HG03457 (cell line): ENCODE measurements around the gene SMC1B.
"Not testable (repeated sequence)": the region's sequence is repeated elsewhere in the genome, so short reads cannot be mapped to it uniquely, and the experiment has no call there.

Source experiments
- ATAC-seq: cut with Tn5 transposase; IDR thresholded peaks from one replicate; pipeline ENCODE4 v1.9.1; 2021; ENCODE audit warnings: moderate number of reproducible peaks; ENCODE audit not compliant: unreplicated experiment

SMC1B gene, protein sequence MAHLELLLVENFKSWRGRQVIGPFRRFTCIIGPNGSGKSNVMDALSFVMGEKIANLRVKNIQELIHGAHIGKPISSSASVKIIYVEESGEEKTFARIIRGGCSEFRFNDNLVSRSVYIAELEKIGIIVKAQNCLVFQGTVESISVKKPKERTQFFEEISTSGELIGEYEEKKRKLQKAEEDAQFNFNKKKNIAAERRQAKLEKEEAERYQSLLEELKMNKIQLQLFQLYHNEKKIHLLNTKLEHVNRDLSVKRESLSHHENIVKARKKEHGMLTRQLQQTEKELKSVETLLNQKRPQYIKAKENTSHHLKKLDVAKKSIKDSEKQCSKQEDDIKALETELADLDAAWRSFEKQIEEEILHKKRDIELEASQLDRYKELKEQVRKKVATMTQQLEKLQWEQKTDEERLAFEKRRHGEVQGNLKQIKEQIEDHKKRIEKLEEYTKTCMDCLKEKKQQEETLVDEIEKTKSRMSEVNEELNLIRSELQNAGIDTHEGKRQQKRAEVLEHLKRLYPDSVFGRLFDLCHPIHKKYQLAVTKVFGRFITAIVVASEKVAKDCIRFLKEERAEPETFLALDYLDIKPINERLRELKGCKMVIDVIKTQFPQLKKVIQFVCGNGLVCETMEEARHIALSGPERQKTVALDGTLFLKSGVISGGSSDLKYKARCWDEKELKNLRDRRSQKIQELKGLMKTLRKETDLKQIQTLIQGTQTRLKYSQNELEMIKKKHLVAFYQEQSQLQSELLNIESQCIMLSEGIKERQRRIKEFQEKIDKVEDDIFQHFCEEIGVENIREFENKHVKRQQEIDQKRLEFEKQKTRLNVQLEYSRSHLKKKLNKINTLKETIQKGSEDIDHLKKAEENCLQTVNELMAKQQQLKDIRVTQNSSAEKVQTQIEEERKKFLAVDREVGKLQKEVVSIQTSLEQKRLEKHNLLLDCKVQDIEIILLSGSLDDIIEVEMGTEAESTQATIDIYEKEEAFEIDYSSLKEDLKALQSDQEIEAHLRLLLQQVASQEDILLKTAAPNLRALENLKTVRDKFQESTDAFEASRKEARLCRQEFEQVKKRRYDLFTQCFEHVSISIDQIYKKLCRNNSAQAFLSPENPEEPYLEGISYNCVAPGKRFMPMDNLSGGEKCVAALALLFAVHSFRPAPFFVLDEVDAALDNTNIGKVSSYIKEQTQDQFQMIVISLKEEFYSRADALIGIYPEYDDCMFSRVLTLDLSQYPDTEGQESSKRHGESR

GRCh38 chr22:45413368-45414211, at the start of gene SMC1B, which contains the start of gene RIBC2:
Gene SMC1B, minus strand, starts transcription at chr22:45413599. Its CDS starts 32 bp downstream, at chr22:45413567.
Gene RIBC2, plus strand, starts transcription at chr22:45413693. Its CDS starts 194 bp downstream, at chr22:45413887.
- ATAC-seq = no peak

- no peak for ATAC-seq
These were observed 48.7 kb upstream of the SMC1B start for GRCh38 chr22:45462034-45462655.

- no peak for ATAC-seq
These were observed 47.1 kb upstream of the SMC1B start for GRCh38 chr22:45460288-45461109.

DNA sequence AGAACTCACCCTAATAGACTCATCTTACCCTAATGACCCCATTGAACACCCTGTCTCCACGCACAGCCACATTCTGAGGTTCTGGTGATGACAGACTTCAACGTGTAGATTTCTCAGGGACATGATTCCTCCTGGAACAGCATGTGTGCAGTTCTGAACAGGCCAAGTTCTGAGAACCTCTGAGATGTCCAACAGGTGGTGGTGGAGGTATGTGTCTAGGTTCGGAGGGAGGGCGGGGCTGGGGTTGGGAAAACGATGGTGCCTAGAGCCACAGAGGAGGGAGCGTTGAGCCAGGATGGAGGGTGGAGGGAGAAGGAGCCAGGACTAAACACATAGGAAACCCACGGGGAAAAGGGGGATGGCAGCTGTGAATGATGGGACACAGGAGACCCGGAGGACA, 45.8 kb upstream of the SMC1B start:
- no peak for ATAC-seq

DNA sequence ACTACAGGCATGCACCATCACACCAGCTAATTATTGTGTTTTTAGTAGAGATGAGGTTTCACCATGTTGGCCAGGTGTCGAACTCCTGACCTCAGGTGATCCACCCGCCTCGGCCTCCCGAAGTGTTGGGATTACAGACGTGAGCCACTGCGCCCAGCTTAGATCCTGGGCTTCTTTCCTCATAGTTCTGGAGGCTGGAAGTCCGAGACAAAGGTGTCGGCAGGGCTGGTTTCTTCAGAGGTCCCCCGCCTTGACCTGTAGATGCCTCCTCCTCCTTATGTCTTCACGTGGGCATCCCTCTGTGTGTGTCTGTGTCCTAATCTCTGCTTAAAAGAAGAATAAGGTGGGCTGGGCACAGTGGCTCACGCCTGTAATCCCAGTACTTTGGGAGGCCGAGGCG, 45.1 kb upstream of the SMC1B start:
- ATAC-seq = no peak

- ATAC-seq = no peak
These were observed 43.4 kb upstream of the SMC1B start for GRCh38 chr22:45456811-45457210.

DNA sequence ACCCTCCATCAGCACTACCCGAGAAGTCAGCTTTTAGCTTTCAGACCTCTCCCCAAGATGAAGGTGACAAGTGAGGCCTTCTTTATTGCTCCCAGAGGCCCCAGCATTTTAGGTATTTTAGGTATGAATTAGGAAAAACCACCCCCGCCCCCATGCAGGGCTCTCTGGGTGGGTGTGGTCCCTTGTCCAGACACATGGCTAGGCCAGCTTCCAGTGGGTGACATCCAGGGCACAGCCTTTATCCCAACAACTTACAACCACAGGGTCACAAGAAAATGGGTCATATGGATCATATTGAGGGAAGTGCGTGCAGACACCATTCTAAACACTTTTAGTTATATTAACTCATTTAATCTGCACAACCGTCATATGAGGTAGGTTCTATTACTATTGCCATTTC, 42.2 kb upstream of the SMC1B start:
- no peak for ATAC-seq

- no peak for ATAC-seq
These were observed 41.8 kb upstream of the SMC1B start for GRCh38 chr22:45455212-45455611.

DNA sequence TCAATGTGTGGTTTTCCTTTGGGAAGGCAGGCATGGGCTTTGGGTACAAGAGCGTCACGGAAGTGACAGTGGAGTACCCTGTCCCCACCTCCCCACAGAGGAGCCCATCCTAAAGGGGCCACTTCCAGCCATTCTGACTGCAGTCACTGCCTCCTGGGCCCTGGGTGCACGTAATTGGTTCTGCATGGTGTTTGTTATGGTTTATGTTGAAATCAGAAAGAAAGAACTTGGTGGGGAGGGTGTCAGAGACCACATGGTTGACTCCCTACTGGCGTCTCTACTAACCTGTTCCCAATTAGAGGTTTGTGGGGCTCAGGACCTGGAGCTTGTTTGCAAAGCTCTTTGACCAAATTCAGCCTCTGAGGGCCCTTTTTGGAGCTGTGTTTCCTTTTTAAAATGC, 40.9 kb upstream of the SMC1B start:
- no peak for ATAC-seq

GRCh38 chr22:45453764-45454163, 40.4 kb upstream of the SMC1B start:
- ATAC-seq = no peak

DNA sequence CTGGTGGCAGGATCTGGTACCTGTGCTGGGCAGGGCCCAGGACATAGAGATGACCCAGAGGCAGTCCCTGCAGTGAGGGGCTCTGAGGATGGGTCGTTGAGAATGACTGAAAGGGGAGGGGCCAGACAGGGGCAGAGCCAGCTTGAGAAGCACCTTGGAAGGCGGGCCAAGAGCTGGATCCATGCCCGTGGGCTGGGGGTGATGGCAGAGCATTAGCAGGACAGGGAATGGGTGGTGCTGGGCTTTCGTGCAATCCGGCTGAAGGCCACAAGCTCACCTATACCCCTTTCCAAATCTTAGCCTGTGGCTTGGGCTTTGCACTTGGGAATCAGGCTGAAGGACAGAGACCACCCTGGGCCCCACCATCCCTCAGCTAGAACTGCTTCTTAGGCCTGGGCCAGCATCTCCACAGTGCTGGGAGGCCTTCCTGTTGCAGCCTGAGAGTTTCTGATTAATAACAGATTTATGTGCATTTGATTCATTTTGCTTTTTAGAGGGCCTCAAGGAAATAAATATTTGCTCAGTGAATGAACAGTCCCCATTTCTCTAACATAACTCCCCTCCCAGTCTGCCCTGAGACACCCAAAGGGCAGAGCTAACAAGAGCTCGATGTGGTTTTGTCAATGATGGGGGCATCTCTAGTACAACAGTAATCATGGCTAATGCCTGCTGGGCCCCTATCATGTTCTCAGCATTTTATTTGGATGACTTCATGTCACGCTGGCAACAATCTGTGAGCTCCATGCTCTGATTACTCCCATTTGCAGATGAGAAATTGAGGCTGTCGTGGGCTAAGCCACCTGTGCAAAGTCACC, 39.4 kb upstream of the SMC1B start:
- ATAC-seq = no peak

GRCh38 chr22:45451972-45452371, 38.6 kb upstream of the SMC1B start:
- no peak for ATAC-seq

- ATAC-seq = no peak
These were observed 37.7 kb upstream of the SMC1B start for GRCh38 chr22:45450921-45451651.

- ATAC-seq = no peak
These were observed 36.8 kb upstream of the SMC1B start for GRCh38 chr22:45450101-45450785.

DNA sequence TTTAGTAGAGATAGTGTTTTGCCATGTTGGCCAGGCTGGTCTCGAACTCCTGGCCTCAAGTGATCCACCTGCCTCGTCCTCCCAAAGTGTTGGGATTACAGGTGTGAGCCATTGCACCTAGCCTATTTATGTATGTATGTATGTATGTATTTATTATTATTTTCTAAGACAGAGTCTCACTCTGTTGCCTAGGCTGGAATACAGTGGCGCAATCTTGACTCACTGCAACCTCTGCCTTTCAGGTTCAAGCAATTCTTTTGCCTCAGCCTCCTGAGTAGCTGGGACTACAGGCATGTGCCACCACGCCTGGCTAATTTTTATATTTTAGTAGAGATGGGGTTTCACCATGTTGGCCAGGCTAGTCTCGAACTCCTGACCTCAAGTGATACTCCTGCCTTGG, 36.0 kb upstream of the SMC1B start:
- not testable (repeated sequence) for ATAC-seq

DNA sequence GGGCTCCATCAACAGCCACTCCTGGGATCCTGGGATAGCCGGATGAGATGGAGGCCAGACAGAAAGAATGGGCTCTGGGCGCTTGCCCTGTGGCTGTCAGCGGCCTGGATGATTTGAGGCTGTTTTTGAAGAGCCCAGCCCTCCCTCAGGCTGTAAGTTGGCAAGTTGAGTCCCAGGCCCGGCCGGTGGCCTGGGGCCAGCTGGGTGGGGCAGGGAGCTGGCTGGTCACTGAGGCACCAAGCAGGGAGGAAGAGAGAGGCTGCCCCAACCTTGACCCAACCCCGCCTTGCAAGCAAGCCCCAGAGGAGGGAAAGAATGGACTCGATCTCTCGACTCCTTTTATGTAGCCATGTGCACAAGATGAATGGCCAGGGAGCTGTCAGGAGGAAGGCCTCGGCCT, 35.0 kb upstream of the SMC1B start:
- ATAC-seq = no peak

GRCh38 chr22:45447596-45447995, 34.2 kb upstream of the SMC1B start:
- not testable (repeated sequence) for ATAC-seq
